ENCODE data around the gene POU2F3.
"Not testable (repeated sequence)": the region's sequence is repeated elsewhere in the genome, so short reads cannot be mapped to it uniquely, and the experiment has no call there.

The POU2F3 gene

DNA sequence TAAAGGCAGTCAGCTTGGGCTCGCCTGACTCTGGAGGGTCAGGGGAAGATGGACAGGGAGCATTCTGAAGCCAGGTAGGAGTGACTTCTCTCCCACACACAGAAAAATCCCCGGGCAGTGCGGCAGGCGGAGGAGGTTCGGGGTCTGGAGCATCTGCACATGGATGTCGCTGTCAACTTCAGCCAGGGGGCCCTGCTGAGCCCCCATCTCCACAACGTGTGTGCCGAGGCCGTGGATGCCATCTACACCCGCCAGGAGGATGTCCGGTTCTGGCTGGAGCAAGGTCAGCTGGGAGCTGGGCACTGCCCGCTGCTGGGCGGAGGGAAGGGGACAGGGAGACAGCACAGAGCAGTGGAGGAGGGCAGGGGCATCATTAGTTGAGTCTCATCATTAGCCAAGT, 13.2 kb upstream of the POU2F3 start:
- no peak for FAIRE-seq

GRCh38 chr11:120227228-120227852, 12.6 kb upstream of the POU2F3 start:
- FAIRE-seq: no peak

- no peak for FAIRE-seq
Measured at GRCh38 chr11:120228794-120229384, 11.1 kb upstream of the POU2F3 start.

- FAIRE-seq: no peak
Measured at GRCh38 chr11:120229451-120230424, 10.2 kb upstream of the POU2F3 start.

DNA sequence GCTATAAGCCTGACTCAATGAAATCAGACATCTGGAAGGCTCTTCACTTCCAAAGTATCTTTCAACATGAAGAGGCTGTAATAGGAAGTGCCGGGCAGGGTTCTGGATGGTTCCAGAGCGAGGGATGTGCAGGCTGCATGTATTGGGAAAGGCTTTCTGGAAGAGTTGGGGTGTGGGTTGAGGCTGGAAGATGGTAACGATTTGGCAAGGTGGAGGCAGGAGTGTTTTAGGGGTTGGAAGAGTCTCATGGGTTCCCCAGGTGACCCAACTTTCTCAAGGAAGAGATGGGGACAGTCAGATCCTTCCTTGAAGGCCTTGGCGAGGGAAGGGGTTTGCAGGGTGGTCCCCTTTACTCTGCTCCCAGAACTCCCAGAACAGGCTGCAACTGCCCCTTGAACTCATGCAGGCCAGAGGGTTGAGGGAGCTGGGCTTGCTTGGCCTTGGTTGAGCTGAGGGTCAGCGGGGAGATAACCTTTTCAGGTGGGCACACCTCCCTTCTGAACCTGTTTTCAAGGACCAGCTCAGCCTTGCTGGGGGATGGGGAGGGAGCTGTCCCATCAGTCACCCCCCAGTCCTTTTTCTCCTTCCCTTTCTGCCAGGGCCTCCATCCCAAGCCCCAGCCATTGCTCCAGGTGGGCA, 9.4 kb upstream of the POU2F3 start:
- FAIRE-seq: no peak

- no peak for FAIRE-seq
Measured at GRCh38 chr11:120231963-120232362, 8.0 kb upstream of the POU2F3 start.

DNA sequence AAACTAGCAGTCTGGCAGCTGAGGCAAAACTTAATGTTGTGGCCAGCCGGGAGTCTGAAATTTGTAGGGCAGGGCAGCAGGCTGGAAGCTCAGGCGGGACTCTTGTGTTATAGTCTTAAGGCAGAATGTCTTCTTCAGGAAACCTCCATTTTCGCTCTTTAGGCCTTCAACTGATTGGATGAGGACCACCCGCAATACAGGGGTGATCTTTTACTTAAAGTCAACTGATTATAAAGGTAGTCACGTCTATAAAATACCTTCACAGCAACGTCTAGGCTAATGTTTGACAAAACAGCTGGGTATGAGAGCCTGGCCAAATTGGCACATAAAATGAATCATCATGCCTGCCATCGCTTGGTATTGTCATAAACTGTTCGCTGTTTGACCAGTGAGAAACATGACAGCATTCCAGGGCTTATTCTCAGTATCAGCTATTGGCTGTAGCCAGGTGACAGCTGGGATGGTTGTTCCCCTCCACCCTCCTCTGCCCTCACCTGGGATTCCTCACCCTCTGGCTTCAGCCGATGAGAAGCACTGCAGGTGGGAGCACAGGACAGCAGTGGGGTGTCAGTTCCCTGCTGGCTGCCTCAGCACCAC, 6.6 kb upstream of the POU2F3 start:
- FAIRE-seq: no peak

- no peak for FAIRE-seq
Measured at GRCh38 chr11:120235024-120235628, 4.8 kb upstream of the POU2F3 start.

DNA sequence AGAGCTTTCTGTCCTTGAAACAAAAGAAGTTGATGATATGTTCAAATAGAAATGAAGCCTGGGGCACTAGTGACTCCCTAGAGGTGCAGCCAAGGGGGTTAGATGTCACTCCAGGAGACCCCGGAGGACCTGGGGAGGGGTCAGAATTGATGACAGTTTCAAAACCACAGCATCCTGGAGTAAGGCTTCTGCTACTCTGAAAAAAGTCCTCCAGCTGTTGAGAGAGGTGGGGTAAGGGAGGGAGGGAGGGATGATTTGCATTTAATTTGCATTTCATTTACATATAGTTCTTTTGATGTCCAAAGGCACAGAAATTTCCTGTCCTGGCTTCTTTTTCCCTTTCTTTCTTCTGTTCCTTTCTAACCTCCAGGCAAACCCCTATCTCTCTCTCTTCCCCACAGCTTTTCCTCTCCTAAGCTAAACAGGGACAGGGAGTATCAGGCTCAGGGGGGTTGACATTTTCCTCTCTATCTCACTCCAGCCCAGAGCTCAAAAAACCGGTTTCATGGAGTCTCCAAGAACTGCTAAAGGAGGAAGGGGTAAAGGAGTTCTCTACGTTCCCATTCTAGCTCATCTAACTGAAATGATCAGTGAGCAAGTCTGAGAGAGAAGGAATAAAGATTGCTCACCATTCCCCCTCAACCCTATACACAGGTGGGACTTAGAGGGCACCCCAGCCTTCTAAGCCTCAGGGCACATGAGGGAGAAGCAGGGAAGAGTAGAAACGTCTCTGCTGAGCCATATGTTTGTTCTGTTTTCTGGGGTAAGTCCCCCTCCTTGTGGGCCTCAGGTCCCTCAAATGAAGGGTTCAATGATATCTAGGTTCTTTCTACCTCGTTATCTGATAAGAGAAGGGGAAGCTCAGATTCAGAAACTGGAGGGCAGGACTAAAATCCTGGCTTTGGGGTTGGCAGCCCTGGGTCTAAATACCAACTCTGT, 3.5 kb upstream of the POU2F3 start:
- FAIRE-seq: no peak

GRCh38 chr11:120238968-120239620, 846 bp upstream of the POU2F3 start:
- FAIRE-seq: no peak

DNA sequence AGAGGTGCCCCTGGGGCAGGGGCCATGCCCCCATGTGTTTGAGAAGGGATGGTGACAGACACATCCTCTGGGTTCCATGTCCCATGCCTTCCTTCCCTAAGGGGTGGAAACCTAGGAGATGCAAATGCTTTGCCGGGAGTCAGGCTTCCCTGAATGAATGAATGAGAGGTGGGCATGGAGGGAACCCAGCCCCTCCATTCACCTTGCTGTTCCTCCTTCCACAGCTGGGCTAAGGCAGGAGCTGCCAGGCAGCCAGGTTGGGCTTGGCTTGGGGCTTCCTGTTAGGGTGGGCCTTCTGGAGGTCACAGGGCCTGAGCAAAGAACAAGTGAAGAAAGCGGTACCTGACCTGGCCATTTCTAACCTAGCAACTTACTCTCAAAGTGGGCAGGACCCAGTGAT, 926 bp downstream of the POU2F3 start:
- FAIRE-seq: no peak

- FAIRE-seq: no peak
Measured at GRCh38 chr11:120241277-120241676, 1.3 kb downstream of the POU2F3 start.

DNA sequence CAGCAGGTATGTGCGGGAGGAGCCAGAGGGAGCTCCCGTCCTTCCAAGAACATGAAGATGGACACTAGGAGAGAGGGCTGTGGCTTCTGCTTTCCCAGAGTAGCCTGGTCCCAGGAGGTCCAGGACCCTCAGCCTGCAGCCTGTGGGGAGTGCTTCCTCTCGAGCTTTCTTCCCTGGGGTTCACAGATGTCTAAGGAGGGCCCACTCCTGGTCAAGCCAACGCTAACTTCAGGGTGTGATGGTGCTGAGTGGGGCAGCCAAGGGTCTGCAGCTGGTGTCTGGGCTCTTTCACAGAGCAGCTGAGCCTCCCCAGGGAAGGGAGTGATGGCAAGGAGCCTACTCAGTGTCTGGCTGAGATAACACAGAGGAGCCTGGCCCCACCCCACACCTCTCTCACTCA, 3.3 kb downstream of the POU2F3 start:
- FAIRE-seq: no peak

- no peak for FAIRE-seq
Measured at GRCh38 chr11:120244476-120245365, 4.8 kb downstream of the POU2F3 start.

GRCh38 chr11:120245434-120245833, 5.5 kb downstream of the POU2F3 start:
- no peak for FAIRE-seq

GRCh38 chr11:120248551-120249278, 8.8 kb downstream of the POU2F3 start:
- no peak for FAIRE-seq

- no peak for FAIRE-seq
Measured at GRCh38 chr11:120249279-120250262, 9.6 kb downstream of the POU2F3 start.

DNA sequence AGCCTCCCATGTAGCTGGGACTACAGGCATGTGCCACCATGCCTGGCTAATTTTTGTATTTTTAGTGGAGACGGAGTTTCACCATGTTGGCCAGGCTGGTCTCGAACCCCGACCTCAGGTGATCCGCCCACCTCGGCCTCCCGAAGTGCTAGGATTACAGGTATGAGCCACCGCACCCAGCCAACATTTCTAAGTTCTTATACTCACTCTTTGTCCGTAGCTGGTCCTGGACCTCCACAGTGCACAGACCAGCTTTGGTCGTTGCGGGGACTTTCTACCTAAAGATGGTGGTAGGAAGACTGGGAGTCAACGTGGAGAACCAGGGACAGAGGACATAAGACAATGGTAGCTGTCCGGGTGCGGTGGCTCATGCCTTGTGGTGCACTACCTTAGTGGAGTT, 13.4 kb downstream of the POU2F3 start:
- not testable (repeated sequence) for FAIRE-seq

All from TTC549 (cell line).